ENCODE results near the gene YAP1. TPM values are rescaled to one million over a fixed set of nuclear protein-coding genes. Genes with fewer than 3 reads are reported as not detected.

YAP1 gene
- 32.0 and 41.1 TPM in 2 replicates for total RNA-seq (2014; rRNA removed; shearing (Covaris generic))

- DNase-seq (ENCODE audit: low spot score) = peak; percentile 81
Measured at GRCh38 chr11:102109896-102110760, at the start of gene YAP1. Gene YAP1, plus strand, starts transcription at chr11:102110447. Its CDS starts 402 bp downstream, at chr11:102110849.

- DNase-seq (ENCODE audit: low spot score) = no peak
Measured at GRCh38 chr11:102061276-102061675, 49.0 kb upstream of the YAP1 start.

- DNase-seq (ENCODE audit: low spot score) = no peak
Measured at GRCh38 chr11:102062106-102062505, 48.1 kb upstream of the YAP1 start.

- DNase-seq (ENCODE audit: low spot score) = no peak
Measured at GRCh38 chr11:102064316-102064715, 45.9 kb upstream of the YAP1 start.

- DNase-seq (ENCODE audit: low spot score) = no peak
Measured at GRCh38 chr11:102070766-102071165, 39.5 kb upstream of the YAP1 start.

GRCh38 chr11:102071497-102072472 lies 38.5 kb upstream of the YAP1 start:
- no peak for DNase-seq (ENCODE audit: low spot score)

GRCh38 chr11:102073253-102073652 lies 37.0 kb upstream of the YAP1 start:
- DNase-seq (ENCODE audit: low spot score) = no peak

GRCh38 chr11:102079625-102080024 lies 30.6 kb upstream of the YAP1 start:
- DNase-seq (ENCODE audit: low spot score) = no peak

- DNase-seq (ENCODE audit: low spot score) = no peak
Measured at GRCh38 chr11:102081313-102081712, 28.9 kb upstream of the YAP1 start.

GRCh38 chr11:102085864-102086551 lies 24.2 kb upstream of the YAP1 start:
- DNase-seq (ENCODE audit: low spot score) = no peak

GRCh38 chr11:102097186-102097585 lies 13.1 kb upstream of the YAP1 start:
- DNase-seq (ENCODE audit: low spot score) = no peak

GRCh38 chr11:102099755-102100154 lies 10.5 kb upstream of the YAP1 start:
- DNase-seq (ENCODE audit: low spot score) = no peak

GRCh38 chr11:102108734-102109440 lies 1.4 kb upstream of the YAP1 start:
- DNase-seq (ENCODE audit: low spot score) = no peak

GRCh38 chr11:102110761-102111010 lies 439 bp downstream of the YAP1 start:
- DNase-seq (ENCODE audit: low spot score) = no peak

- peak; percentile 65 for DNase-seq (ENCODE audit: low spot score)
Measured at GRCh38 chr11:102111011-102111786, 952 bp downstream of the YAP1 start.

- DNase-seq (ENCODE audit: low spot score) = peak; percentile 78
Measured at GRCh38 chr11:102111787-102112508, 1.7 kb downstream of the YAP1 start.

- DNase-seq (ENCODE audit: low spot score) = no peak
Measured at GRCh38 chr11:102112509-102112821, 2.2 kb downstream of the YAP1 start.

- DNase-seq (ENCODE audit: low spot score) = no peak
Measured at GRCh38 chr11:102114032-102114431, 3.8 kb downstream of the YAP1 start.

GRCh38 chr11:102115557-102115956 lies 5.3 kb downstream of the YAP1 start:
- no peak for DNase-seq (ENCODE audit: low spot score)

Data from H4 (cell line).